ENCODE data around the gene CHRDL1.
"Not testable (repeated sequence)": the region's sequence is repeated elsewhere in the genome, so short reads cannot be mapped to it uniquely, and the experiment has no call there.

CHRDL1 gene

DNA sequence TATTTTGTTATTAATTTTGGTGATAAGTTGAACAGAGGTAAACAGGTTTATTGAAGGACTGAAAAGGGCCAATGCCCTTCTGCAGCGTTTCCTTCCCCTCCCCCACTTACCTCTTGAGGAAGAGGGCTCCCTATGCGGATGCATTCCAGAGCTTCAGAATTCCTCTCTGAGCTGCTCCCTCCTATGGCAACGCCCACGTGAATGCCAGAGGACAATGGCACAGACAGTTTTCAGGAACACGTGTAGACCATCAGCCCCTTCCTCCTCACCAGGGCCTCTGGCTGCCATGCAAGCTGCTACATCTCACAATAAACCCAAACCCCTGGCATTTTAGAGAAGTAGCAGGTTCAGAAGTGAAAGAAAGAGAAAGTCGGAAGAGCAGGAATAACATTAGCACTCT lies 127.9 kb downstream of the CHRDL1 start:
- no peak for DNase-seq (ENCODE audit: low read depth in 2 of 2, low spot score in 1 of 2)

DNA sequence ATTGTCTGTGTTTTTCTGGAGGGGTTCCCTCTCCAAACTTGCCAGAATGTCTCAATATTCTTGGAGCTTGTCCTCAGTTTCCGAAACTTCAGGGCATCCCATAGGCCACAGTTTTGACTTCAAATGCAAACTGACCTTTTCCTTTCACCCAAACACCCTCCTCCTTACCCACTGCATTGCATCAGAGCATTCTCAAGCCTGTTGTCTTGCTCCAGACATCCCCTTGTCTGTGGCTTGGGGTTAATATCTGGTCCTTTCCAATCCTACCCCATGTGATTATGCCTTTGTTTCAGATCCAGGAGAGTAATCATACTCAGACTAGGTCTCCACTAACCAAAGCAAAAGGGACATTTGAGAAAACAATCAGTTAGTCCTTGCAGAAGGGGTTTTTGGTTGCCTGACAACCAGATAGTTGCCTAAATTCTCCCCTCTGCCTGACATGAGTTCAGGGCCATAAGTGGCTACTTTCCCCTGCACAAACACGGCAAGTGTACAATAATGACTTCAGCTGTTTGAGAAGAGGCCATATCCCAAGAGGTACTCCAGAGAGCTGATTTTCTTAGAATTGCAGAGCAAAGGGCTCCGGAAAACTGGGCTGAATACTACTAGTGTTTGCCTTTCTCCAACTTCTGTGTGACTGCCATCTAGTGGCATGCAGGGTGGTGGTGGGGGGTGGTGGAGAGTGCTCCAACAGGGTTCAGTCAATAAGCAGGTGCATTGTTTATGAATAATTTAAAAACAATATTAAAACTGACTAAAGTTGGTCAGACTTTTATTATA lies 130.2 kb downstream of the CHRDL1 start:
- DNase-seq (ENCODE audit: low read depth in 2 of 2, low spot score in 1 of 2) = no peak

DNA sequence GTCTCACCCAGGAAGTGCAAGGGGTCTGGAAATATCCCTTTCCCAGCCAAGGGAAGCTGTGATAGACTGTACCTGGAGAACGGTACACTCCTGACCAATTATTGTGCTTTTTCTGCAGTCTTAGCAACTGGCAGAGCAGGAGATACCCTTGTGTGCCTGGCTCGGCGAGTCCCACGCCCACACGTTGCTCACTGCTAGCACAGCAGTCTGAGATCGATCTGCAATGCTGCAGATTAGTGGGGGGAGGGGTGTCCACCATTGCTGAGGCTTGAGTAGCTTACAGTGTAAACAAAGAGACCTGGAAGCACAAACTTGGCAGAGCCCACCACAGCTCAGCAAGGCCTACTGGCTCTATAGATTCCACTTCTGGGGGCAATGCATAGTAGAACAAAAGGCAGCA lies 138.5 kb downstream of the CHRDL1 start:
- DNase-seq (ENCODE audit: low read depth in 2 of 2, low spot score in 1 of 2) = no peak

DNA sequence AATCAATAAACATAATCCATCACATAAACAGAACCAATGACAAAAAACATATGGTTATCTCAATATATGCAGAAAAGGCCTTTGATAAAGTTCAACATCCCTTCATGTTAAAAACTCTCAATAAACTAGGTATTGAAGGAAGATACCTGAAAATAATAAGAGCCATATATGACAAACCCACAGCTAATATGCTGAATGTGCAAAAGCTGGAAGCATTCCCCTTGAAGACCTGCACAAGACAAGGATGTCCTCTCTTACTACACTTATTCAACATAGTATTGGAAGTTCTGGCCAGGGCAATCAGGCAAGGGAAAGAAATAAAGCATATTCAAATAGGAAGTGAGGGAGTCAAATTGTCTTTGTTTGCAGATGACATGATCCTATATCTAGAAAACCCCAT lies 141.3 kb downstream of the CHRDL1 start:
- not testable (repeated sequence) for DNase-seq (ENCODE audit: low read depth in 2 of 2, low spot score in 1 of 2)

DNA sequence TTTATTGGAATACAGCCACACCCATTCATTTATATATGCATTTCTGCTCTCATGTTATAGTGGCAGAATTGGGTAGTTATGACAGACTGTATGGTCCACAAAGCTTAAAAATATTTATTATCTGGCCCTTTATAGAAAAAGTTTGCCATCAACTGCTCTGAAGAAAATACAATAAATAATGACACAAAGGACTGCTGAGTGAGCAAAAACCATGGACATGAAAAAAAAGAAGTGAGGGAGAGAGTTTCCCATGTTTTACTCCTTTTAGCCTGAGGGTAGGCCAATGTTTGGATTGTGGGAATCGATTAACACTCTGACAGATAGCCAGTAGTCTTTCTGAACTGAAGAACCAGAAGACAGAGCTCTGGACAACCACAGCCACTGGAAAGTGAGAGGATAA lies 149.2 kb downstream of the CHRDL1 start:
- DNase-seq (ENCODE audit: low read depth in 2 of 2, low spot score in 1 of 2) = no peak

Measured in stimulated activated CD8-positive, alpha-beta memory T cell treated with anti-CD3 and anti-CD28 coated beads, Interleukin-4, amount 100 ng/mL, for 4 hours (primary cell).